SK-N-SH treated with all-trans-retinoic acid at 6 μM for 48 hours (cell line): ENCODE data around the gene SCN1A.

Experiments used
- ARNTL ChIP-seq: fragments of 450-650 bp; formaldehyde crosslinking; IDR thresholded peaks from 2 replicates; pipeline ENCODE4 v1.5.0; 2020; ENCODE audit warnings: low read depth, mild to moderate bottlenecking, moderate library complexity, borderline replicate concordance
- ISL1 ChIP-seq: fragments of 250-450 bp; sonication (Bioruptor Pico); IDR thresholded peaks from 2 replicates; pipeline ENCODE4 v2.1.2; 2022; ENCODE audit warnings: mild to moderate bottlenecking, moderate library complexity
- PPARA ChIP-seq: fragments of 250-450 bp; sonication (Bioruptor Pico); IDR thresholded peaks from 2 replicates; pipeline ENCODE4 v1.5.0; 2020; ENCODE audit warnings: mild to moderate bottlenecking, borderline replicate concordance
- ZNF8 ChIP-seq: fragments of 450-650 bp; formaldehyde crosslinking; IDR thresholded peaks from 2 replicates; pipeline ENCODE4 v1.5.0; 2020; ENCODE audit warnings: mild to moderate bottlenecking, moderate library complexity
- TF ChIP-seq, protein P1 (sequence below): fragments of 250-450 bp; sonication (Bioruptor Pico); IDR thresholded peaks from 2 replicates; pipeline ENCODE4 v1.8.0; 2021; ENCODE audit warnings: low read depth, mild to moderate bottlenecking, moderate library complexity, borderline replicate concordance

DNA sequence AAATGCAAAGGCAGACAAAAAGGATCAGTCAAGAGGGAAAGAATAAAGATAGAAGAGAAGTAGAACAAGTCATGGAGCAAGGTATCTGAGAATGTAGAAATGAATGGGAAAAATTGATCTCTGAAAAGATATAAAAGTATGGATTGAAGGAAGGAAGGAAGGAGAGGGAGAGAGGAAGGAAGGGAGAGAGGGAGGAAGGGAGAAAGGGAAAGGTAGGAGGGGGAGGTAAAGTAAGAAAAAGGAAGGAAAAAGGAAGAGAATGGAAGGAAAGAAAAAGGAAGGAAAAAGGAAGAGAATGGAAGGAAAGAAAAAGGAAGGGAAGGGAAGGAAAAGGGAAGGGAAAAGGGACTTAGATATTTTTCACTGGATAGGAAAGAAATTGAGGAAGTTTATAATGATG, 142.7 kb downstream of the SCN1A start:
- TF ChIP-seq, protein P1, sequence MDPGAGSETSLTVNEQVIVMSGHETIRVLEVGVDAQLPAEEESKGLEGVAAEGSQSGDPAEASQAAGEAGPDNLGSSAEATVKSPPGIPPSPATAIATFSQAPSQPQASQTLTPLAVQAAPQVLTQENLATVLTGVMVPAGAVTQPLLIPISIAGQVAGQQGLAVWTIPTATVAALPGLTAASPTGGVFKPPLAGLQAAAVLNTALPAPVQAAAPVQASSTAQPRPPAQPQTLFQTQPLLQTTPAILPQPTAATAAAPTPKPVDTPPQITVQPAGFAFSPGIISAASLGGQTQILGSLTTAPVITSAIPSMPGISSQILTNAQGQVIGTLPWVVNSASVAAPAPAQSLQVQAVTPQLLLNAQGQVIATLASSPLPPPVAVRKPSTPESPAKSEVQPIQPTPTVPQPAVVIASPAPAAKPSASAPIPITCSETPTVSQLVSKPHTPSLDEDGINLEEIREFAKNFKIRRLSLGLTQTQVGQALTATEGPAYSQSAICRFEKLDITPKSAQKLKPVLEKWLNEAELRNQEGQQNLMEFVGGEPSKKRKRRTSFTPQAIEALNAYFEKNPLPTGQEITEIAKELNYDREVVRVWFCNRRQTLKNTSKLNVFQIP (CRISPR knock-in tag), result no peak
- TF ChIP-seq PPARA (no peak), ARNTL (CRISPR knock-in tag) (no peak), ISL1 (CRISPR knock-in tag) (no peak), ZNF8 (CRISPR knock-in tag) (no peak)
